ENCODE results near the gene KIZ. TPM values are rescaled to one million over a fixed set of nuclear protein-coding genes. Genes with fewer than 3 reads are reported as not detected.

KIZ gene, protein sequence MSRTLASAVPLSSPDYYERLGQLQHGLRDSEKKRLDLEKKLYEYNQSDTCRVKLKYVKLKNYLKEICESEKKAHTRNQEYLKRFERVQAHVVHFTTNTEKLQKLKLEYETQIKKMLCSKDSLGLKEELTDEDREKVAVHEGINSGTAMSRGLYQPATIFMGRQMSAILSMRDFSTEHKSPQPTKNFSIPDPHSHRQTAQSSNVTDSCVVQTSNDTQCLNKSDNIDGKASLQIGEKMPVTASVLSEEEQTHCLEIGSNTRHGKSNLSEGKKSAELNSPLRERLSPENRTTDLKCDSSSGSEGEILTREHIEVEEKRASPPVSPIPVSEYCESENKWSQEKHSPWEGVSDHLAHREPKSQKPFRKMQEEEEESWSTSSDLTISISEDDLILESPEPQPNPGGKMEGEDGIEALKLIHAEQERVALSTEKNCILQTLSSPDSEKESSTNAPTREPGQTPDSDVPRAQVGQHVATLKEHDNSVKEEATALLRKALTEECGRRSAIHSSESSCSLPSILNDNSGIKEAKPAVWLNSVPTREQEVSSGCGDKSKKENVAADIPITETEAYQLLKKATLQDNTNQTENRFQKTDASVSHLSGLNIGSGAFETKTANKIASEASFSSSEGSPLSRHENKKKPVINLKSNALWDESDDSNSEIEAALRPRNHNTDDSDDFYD
- total RNA-seq (36.3 and 40.4 TPM in 2 replicates), polyA plus RNA-seq (19.7 and 38.2 TPM in 2 replicates), polyA minus RNA-seq (11.1 and 13.6 TPM in 2 replicates)
- total RNA-seq (2013), result 28.3 TPM

DNA sequence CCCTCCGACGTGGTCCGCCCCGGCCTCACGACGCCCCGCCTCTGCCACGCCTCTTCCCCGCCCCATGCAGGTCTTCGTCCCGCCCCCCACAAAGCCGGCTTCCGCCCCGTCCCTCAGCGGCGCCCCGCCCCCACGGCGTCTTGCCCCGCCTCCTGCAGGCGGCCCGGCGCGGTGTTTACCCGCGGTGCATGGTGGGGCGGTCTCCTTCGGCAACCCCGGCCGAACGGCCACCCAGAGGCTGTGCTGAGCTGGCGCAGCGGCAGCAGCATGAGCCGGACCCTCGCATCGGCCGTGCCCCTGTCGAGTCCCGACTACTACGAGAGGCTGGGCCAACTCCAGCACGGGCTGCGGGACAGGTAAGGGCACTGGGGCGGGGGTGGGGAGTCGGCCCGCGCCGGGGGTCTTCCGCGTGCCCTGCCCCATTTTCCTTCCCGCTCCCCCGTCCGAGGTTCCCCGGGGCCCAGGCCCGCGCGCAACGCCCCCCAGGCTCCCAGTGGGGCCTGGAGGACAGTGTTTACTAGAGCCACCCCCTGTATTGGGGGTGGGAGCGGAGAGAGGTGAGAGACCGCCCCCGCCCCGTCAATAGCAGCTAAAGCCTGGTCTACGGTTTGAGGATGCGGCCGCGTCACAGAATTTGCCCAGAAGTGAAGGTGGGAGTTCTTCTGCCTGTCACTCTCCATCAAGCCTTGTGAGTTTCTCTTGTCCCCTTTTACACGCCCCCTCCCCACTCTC lies at the start of gene KIZ:
Gene KIZ (plus strand): TSS at position 234 of the 732 bp plus-strand sequence. CDS start 34 bp downstream, at position 268.
- Histone ChIP-seq H4K20me1 (ENCODE audit: control insufficient read depth, insufficient read depth, low read length, poor library complexity, severe bottlenecking) (no peaks in the 10 kb centered on the region), H3K79me2 (ENCODE audit: control insufficient read depth, insufficient read depth, low read length) (peaks cover 31% of the 10 kb centered on the region), H3K4me1 (ENCODE audit: control insufficient read depth in 2 of 2, insufficient read depth in 2 of 2, low read length in 2 of 2) (peaks cover 14 to 16% of the 10 kb centered on the region in 2 donors), H3K4me3 (ENCODE audit: control extremely low read depth in 1 of 5, extremely low read depth in 1 of 5, insufficient read depth in 1 of 5, low read depth in 2 of 5, low read length in 4 of 5) (peak within 1 kb of the TSS; percentile 50 to 90 (median 76)), H2AFZ (ENCODE audit: insufficient read depth, low read depth, low read length, poor library complexity, severe bottlenecking) (peak within 1 kb of the TSS; percentile 92), H3K36me3 (replicated peaks in 1 of 2; ENCODE audit: control extremely low read depth in 1 of 2, control insufficient read depth in 1 of 2, extremely low read depth in 1 of 2, insufficient read depth in 2 of 2, low read length in 1 of 2) (peaks cover 0 to 2% of the 10 kb centered on the region in 2 experiments), H3K9me3 (ENCODE audit: control extremely low read depth in 1 of 3, control insufficient read depth in 2 of 3, insufficient read depth in 1 of 3, low read length in 2 of 3) (no peaks in the 10 kb centered on the region), H3K27ac (ENCODE audit: low read length in 2 of 2) (peak within 1 kb of the TSS; percentile 63 to 79), H3K9ac (ENCODE audit: low read length) (peak within 1 kb of the TSS; percentile 83), H3K27me3 (replicated peaks in 1 of 4; ENCODE audit: control extremely low read depth in 1 of 4, control insufficient read depth in 3 of 4, insufficient read depth in 4 of 4, low read length in 3 of 4) (no peaks in the 10 kb centered on the region), H3K4me2 (replicated peaks; ENCODE audit: low read depth, low read length, poor library complexity, severe bottlenecking) (peak within 1 kb of the TSS; percentile 86)
- POLR2A ChIA-PET, result no interaction called here
- Mint-ChIP-seq H3K4me3 (peak within 1 kb of the TSS; percentile 91), H3K4me1 (peaks cover 21% of the 10 kb centered on the region), H3K9me3 (ENCODE audit: insufficient read depth) (no peaks in the 10 kb centered on the region), H3K27ac (peak within 1 kb of the TSS; percentile 88), H3K27me3 (peaks cover 4% of the 10 kb centered on the region)
- peak; percentile 96 for ATAC-seq (ENCODE audit: low read depth)
- DNase-seq, result peak; percentile 97
- CTCF ChIA-PET, result interaction anchor here (1.1 to 3.1 kb wide), 3 partner anchors 28 to 300 kb away, joined by 3 to 9 read pairs (median 3); no protein-coding TSS in a partner anchor
- intact Hi-C loops (cut with micrococcal nuclease), result loop anchor here (1.0 to 5.0 kb wide), 5 partner anchors 26 to 1109 kb away; partner anchors contain the start of genes CFAP61, CRNKL1, NAA20 and XRN2
- under 1% methylated on average over 53 of the region's 66 CpGs for WGBS (ENCODE audit: insufficient coverage)
- TF ChIP-seq, protein P1, sequence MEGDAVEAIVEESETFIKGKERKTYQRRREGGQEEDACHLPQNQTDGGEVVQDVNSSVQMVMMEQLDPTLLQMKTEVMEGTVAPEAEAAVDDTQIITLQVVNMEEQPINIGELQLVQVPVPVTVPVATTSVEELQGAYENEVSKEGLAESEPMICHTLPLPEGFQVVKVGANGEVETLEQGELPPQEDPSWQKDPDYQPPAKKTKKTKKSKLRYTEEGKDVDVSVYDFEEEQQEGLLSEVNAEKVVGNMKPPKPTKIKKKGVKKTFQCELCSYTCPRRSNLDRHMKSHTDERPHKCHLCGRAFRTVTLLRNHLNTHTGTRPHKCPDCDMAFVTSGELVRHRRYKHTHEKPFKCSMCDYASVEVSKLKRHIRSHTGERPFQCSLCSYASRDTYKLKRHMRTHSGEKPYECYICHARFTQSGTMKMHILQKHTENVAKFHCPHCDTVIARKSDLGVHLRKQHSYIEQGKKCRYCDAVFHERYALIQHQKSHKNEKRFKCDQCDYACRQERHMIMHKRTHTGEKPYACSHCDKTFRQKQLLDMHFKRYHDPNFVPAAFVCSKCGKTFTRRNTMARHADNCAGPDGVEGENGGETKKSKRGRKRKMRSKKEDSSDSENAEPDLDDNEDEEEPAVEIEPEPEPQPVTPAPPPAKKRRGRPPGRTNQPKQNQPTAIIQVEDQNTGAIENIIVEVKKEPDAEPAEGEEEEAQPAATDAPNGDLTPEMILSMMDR (IDR thresholded peaks at IDR 0.05), result peak; percentile 53
- TF ChIP-seq EZH2 (IDR thresholded peaks at IDR 0.05; ENCODE audit: borderline replicate concordance, insufficient read depth, low read depth, low read length, poor library complexity, severe bottlenecking), result no peak
